Stomach (tissue), 4 donors: ENCODE measurements around the gene STIM2.

Source experiments
- CTCF ChIP-seq, 7 experiments: fragments of 450-650 bp in 4 of 7; fragments of 200-600 bp in 3 of 7; sonication (generic) in 3 of 7; IDR thresholded peaks; one replicate each; pipeline ENCODE4 v1.5.1; 2016 to 2019; ENCODE audit warnings: antibody characterized with exemption in 7 of 7, control low read depth in 2 of 7, mild to moderate bottlenecking in 1 of 7
- EP300 ChIP-seq: sonication (generic); formaldehyde crosslinking; IDR thresholded peaks from one replicate; pipeline ENCODE4 v1.6.1; 2017; ENCODE audit warnings: antibody characterized with exemption
- POLR2A ChIP-seq, 4 donors: fragments of 450-650 bp; IDR thresholded peaks; one replicate each; pipeline ENCODE4 v1.6.1; 2016; ENCODE audit warnings: antibody characterized with exemption in 4 of 4, control low read depth in 2 of 4, mild to moderate bottlenecking in 1 of 4, moderate library complexity in 1 of 4
- POLR2AphosphoS5 ChIP-seq, 3 donors: sonication (generic); formaldehyde crosslinking; IDR thresholded peaks; one replicate each; pipeline ENCODE4 v1.6.1; 2016; ENCODE audit warnings: antibody characterized with exemption in 3 of 3

- no peak for TF ChIP-seq CTCF (IDR thresholded peaks at IDR 0.05)
- TF ChIP-seq POLR2A (IDR thresholded peaks at IDR 0.05) = no peak
- TF ChIP-seq POLR2AphosphoS5 (IDR thresholded peaks at IDR 0.05) = no peak
- TF ChIP-seq EP300 = no peak
These were observed 75.8 kb downstream of the STIM2 start for GRCh38 chr4:26936284-26937065.
